ENCODE results near the gene MAGI2.

MAGI2 gene

DNA sequence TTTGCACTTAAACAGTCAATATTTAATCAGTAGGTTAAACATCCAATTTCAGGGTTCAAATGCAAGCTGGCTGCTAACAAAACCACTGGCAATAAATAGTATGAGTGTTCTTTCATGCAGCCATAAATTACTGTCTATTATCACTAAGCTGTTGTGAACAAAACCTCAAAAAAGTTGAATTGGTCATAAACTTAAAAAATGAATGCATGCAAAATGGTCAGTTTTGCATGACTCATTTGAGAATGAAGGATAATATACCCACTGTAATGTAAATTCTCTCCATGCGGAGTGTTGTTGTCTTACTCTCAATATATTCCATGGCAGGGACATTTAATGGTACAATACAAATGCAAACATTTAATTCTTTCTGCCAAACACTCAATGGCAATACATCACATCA is 226.4 kb downstream of the MAGI2 start:
- H4K91ac ChIP-seq (ENCODE audit: low read length): no peak overlapping the region
- H2BK12ac ChIP-seq (ENCODE audit: low read length in 2 of 2): no peak overlapping the region
- no peak overlapping the region for H2BK5ac ChIP-seq (ENCODE audit: low read depth, low read length, poor library complexity, severe bottlenecking)
- H2AK5ac ChIP-seq (ENCODE audit: low read length, severe bottlenecking): no peak overlapping the region
- H3K4me3 ChIP-seq (ENCODE audit: insufficient read depth in 1 of 2, low read depth in 1 of 2, low read length in 2 of 2): no peak overlapping the region
- H3K4me2 ChIP-seq (ENCODE audit: low read length, poor library complexity, severe bottlenecking): no peak overlapping the region
- H3K9ac ChIP-seq (ENCODE audit: low read length): no peak overlapping the region
- no peaks in the 10 kb centered on the region for H3K27me3 ChIP-seq (ENCODE audit: control insufficient read depth in 1 of 2, insufficient read depth in 1 of 2, low read length in 2 of 2)
- H3K14ac ChIP-seq (ENCODE audit: low read length in 2 of 2): no peak overlapping the region
- no peak overlapping the region for H2AFZ ChIP-seq (ENCODE audit: low read depth, low read length)
- no peak overlapping the region for H3K27ac ChIP-seq (ENCODE audit: low read length, poor library complexity, severe bottlenecking)
- H3K4me1 ChIP-seq (ENCODE audit: control insufficient read depth, insufficient read depth, low read depth, low read length): no peaks in the 10 kb centered on the region
- no peak overlapping the region for H3K23ac ChIP-seq (ENCODE audit: low read length in 2 of 2)
- DNase-seq: peak; percentile 35
- no peak overlapping the region for H2BK15ac ChIP-seq (ENCODE audit: low read depth, poor library complexity, severe bottlenecking)
- no peak overlapping the region for H4K8ac ChIP-seq (ENCODE audit: low read length)
- H3K4ac ChIP-seq (ENCODE audit: low read depth in 1 of 2, low read length in 2 of 2): no peak overlapping the region
- no peak overlapping the region for H2BK120ac ChIP-seq (ENCODE audit: low read depth, low read length)
- H3K79me1 ChIP-seq (replicated peaks; ENCODE audit: low read length, poor library complexity, severe bottlenecking): no peaks in the 10 kb centered on the region
- no CpG with 5 or more reads among the region's 1 CpG for WGBS
- H3K9me3 ChIP-seq (ENCODE audit: control insufficient read depth, low read length): no peaks in the 10 kb centered on the region
- no peak overlapping the region for H3K18ac ChIP-seq (ENCODE audit: low read depth in 1 of 2, low read length in 2 of 2)
- H3K36me3 ChIP-seq (ENCODE audit: control insufficient read depth in 1 of 2, insufficient read depth in 2 of 2, low read depth in 1 of 2, low read length in 2 of 2): no peaks in the 10 kb centered on the region

DNA sequence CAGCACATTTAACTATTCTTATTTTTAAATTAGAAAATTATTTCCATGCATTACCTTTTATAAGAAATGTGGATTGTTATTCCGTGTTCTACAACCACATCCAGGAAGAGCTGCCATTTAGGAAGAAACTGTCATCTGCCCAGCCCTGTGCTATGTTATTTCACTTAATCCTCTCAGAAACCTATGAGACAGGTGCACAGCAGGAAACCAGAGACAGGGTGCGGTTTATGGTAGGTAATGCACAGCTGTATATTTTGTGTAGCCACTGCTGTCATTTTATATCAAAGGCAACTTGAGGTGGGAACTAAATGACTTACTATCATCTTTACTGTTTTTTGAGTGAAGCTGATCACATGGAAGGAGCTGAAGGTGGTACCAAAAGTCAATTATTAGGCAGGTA is 232.3 kb downstream of the MAGI2 start:
- Histone ChIP-seq H3K4me1 (ENCODE audit: control insufficient read depth, insufficient read depth, low read depth, low read length) (no peaks in the 10 kb centered on the region), H3K14ac (ENCODE audit: low read length in 2 of 2) (no peak overlapping the region), H3K9ac (ENCODE audit: low read length) (no peak overlapping the region), H2BK5ac (ENCODE audit: low read depth, low read length, poor library complexity, severe bottlenecking) (no peak overlapping the region), H4K8ac (ENCODE audit: low read length) (no peak overlapping the region), H3K36me3 (ENCODE audit: control insufficient read depth in 1 of 2, insufficient read depth in 2 of 2, low read depth in 1 of 2, low read length in 2 of 2) (no peaks in the 10 kb centered on the region), H3K9me3 (ENCODE audit: control insufficient read depth, low read length) (no peaks in the 10 kb centered on the region), H2BK15ac (ENCODE audit: low read depth, poor library complexity, severe bottlenecking) (no peak overlapping the region), H3K4ac (ENCODE audit: low read depth in 1 of 2, low read length in 2 of 2) (no peak overlapping the region), H3K4me3 (ENCODE audit: insufficient read depth in 1 of 2, low read depth in 1 of 2, low read length in 2 of 2) (no peak overlapping the region), H3K79me1 (replicated peaks; ENCODE audit: low read length, poor library complexity, severe bottlenecking) (no peaks in the 10 kb centered on the region), H3K18ac (ENCODE audit: low read depth in 1 of 2, low read length in 2 of 2) (no peak overlapping the region), H3K27me3 (ENCODE audit: control insufficient read depth in 1 of 2, insufficient read depth in 1 of 2, low read length in 2 of 2) (no peaks in the 10 kb centered on the region), H3K4me2 (ENCODE audit: low read length, poor library complexity, severe bottlenecking) (no peak overlapping the region), H2BK120ac (ENCODE audit: low read depth, low read length) (no peak overlapping the region), H3K23ac (ENCODE audit: low read length in 2 of 2) (no peak overlapping the region), H2AFZ (ENCODE audit: low read depth, low read length) (no peak overlapping the region), H4K91ac (ENCODE audit: low read length) (no peak overlapping the region), H3K27ac (ENCODE audit: low read length, poor library complexity, severe bottlenecking) (no peak overlapping the region), H2BK12ac (ENCODE audit: low read length in 2 of 2) (no peak overlapping the region), H2AK5ac (ENCODE audit: low read length, severe bottlenecking) (no peak overlapping the region)
- no peak for DNase-seq
- WGBS: 94% methylated on average over 2 of the region's 2 CpGs

GRCh38 chr7:79217976-79218626 is 235.4 kb downstream of the MAGI2 start:
- no peak overlapping the region for H3K18ac ChIP-seq (ENCODE audit: low read depth in 1 of 2, low read length in 2 of 2)
- H3K79me1 ChIP-seq (replicated peaks; ENCODE audit: low read length, poor library complexity, severe bottlenecking): no peaks in the 10 kb centered on the region
- no peak overlapping the region for H2BK15ac ChIP-seq (ENCODE audit: low read depth, poor library complexity, severe bottlenecking)
- H3K9ac ChIP-seq (ENCODE audit: low read length): no peak overlapping the region
- H3K27ac ChIP-seq (ENCODE audit: low read length, poor library complexity, severe bottlenecking): no peak overlapping the region
- no peak overlapping the region for H2BK5ac ChIP-seq (ENCODE audit: low read depth, low read length, poor library complexity, severe bottlenecking)
- DNase-seq: no peak
- no peak overlapping the region for H3K4me2 ChIP-seq (ENCODE audit: low read length, poor library complexity, severe bottlenecking)
- no peak overlapping the region for H4K8ac ChIP-seq (ENCODE audit: low read length)
- H3K27me3 ChIP-seq (ENCODE audit: control insufficient read depth in 1 of 2, insufficient read depth in 1 of 2, low read length in 2 of 2): no peaks in the 10 kb centered on the region
- no peak overlapping the region for H2BK120ac ChIP-seq (ENCODE audit: low read depth, low read length)
- H3K9me3 ChIP-seq (ENCODE audit: control insufficient read depth, low read length): no peaks in the 10 kb centered on the region
- no peak overlapping the region for H3K14ac ChIP-seq (ENCODE audit: low read length in 2 of 2)
- H4K91ac ChIP-seq (ENCODE audit: low read length): no peak overlapping the region
- H3K36me3 ChIP-seq (ENCODE audit: control insufficient read depth in 1 of 2, insufficient read depth in 2 of 2, low read depth in 1 of 2, low read length in 2 of 2): no peaks in the 10 kb centered on the region
- H2AFZ ChIP-seq (ENCODE audit: low read depth, low read length): no peak overlapping the region
- 84% methylated on average over 2 of the region's 5 CpGs for WGBS
- no peak overlapping the region for H2BK12ac ChIP-seq (ENCODE audit: low read length in 2 of 2)
- no peak overlapping the region for H3K4me3 ChIP-seq (ENCODE audit: insufficient read depth in 1 of 2, low read depth in 1 of 2, low read length in 2 of 2)
- H3K23ac ChIP-seq (ENCODE audit: low read length in 2 of 2): no peak overlapping the region
- H3K4me1 ChIP-seq (ENCODE audit: control insufficient read depth, insufficient read depth, low read depth, low read length): no peaks in the 10 kb centered on the region
- no peak overlapping the region for H3K4ac ChIP-seq (ENCODE audit: low read depth in 1 of 2, low read length in 2 of 2)
- H2AK5ac ChIP-seq (ENCODE audit: low read length, severe bottlenecking): no peak overlapping the region

DNA sequence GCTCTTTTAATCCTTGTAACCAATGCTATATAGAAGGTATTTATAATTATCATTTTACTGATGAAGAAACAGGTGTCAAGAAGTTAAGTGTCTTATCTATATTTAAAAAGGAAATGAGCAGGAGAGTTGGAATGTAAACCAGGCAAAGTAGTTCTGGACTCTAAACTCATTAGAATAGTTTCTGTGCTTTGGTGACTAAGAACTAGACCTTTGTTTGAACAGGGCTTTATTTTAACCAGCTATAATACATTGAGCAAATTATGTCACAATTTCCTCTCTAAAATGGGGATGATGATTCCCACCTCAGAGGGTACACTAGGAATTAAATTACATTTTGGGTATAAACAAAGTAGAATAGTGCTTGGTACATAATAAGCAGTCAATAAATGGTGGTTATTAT is 236.0 kb downstream of the MAGI2 start:
- no peak overlapping the region for H2BK5ac ChIP-seq (ENCODE audit: low read depth, low read length, poor library complexity, severe bottlenecking)
- H2BK15ac ChIP-seq (ENCODE audit: low read depth, poor library complexity, severe bottlenecking): no peak overlapping the region
- H4K91ac ChIP-seq (ENCODE audit: low read length): no peak overlapping the region
- no peak overlapping the region for H2AK5ac ChIP-seq (ENCODE audit: low read length, severe bottlenecking)
- DNase-seq: peak; percentile 26
- H3K27ac ChIP-seq (ENCODE audit: low read length, poor library complexity, severe bottlenecking): no peak overlapping the region
- no peak overlapping the region for H3K4me2 ChIP-seq (ENCODE audit: low read length, poor library complexity, severe bottlenecking)
- H3K9ac ChIP-seq (ENCODE audit: low read length): no peak overlapping the region
- no peak overlapping the region for H3K23ac ChIP-seq (ENCODE audit: low read length in 2 of 2)
- no peak overlapping the region for H3K4me3 ChIP-seq (ENCODE audit: insufficient read depth in 1 of 2, low read depth in 1 of 2, low read length in 2 of 2)
- no peaks in the 10 kb centered on the region for H3K4me1 ChIP-seq (ENCODE audit: control insufficient read depth, insufficient read depth, low read depth, low read length)
- H2BK120ac ChIP-seq (ENCODE audit: low read depth, low read length): no peak overlapping the region
- H3K36me3 ChIP-seq (ENCODE audit: control insufficient read depth in 1 of 2, insufficient read depth in 2 of 2, low read depth in 1 of 2, low read length in 2 of 2): no peaks in the 10 kb centered on the region
- no peaks in the 10 kb centered on the region for H3K79me1 ChIP-seq (replicated peaks; ENCODE audit: low read length, poor library complexity, severe bottlenecking)
- no peak overlapping the region for H3K4ac ChIP-seq (ENCODE audit: low read depth in 1 of 2, low read length in 2 of 2)
- no peak overlapping the region for H3K14ac ChIP-seq (ENCODE audit: low read length in 2 of 2)
- no peaks in the 10 kb centered on the region for H3K9me3 ChIP-seq (ENCODE audit: control insufficient read depth, low read length)
- no peak overlapping the region for H2BK12ac ChIP-seq (ENCODE audit: low read length in 2 of 2)
- H3K27me3 ChIP-seq (ENCODE audit: control insufficient read depth in 1 of 2, insufficient read depth in 1 of 2, low read length in 2 of 2): no peaks in the 10 kb centered on the region
- no peak overlapping the region for H3K18ac ChIP-seq (ENCODE audit: low read depth in 1 of 2, low read length in 2 of 2)
- no peak overlapping the region for H4K8ac ChIP-seq (ENCODE audit: low read length)
- no peak overlapping the region for H2AFZ ChIP-seq (ENCODE audit: low read depth, low read length)
